NCI-H1092 treated with DMSO at 0.1 percent for 48 hours (cell line): ENCODE measurements around the gene GAS6.

Experiments used
- DNase-seq: peaks from one replicate; lab custom pipeline; 2025; lab: John Stamatoyannopoulos, UW

GAS6 gene

DNA sequence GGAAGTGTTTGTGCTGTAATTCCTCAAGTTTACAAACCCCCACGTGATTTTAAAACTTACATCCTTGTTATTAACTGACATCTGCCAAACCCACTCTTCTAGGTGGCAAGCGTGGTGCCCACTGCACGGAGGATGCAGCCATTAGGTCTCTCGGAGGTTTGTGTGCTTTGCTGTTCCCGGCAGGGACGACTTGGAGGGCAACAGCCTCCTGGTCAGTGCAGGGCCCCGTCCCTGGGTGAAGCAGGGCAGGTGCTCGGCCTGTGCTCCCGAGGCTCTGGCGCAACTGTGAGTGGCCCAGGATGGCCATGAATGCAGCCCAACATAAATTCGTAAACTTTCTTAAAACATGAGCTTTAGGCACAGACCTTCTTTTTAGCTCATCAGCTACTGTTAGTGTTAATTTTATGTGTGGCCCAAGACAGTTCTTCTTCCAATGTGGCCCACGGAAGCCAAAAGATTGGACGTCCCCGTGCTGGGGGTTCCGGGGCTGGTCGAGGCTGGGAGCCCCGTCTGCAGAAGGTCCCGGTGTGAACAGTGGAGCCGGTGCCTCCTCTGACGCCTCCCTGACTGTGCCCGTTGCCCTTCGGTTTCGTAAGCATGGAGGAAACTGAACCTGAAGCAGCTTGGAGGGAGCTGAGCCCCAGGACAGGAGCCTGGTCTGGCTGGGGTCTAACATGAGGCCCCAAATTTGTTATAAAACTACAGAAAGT lies 11.9 kb downstream of the GAS6 start:
- DNase-seq, result no peak

GRCh38 chr13:113851480-113851803 lies 12.4 kb downstream of the GAS6 start:
- DNase-seq, result no peak

DNA sequence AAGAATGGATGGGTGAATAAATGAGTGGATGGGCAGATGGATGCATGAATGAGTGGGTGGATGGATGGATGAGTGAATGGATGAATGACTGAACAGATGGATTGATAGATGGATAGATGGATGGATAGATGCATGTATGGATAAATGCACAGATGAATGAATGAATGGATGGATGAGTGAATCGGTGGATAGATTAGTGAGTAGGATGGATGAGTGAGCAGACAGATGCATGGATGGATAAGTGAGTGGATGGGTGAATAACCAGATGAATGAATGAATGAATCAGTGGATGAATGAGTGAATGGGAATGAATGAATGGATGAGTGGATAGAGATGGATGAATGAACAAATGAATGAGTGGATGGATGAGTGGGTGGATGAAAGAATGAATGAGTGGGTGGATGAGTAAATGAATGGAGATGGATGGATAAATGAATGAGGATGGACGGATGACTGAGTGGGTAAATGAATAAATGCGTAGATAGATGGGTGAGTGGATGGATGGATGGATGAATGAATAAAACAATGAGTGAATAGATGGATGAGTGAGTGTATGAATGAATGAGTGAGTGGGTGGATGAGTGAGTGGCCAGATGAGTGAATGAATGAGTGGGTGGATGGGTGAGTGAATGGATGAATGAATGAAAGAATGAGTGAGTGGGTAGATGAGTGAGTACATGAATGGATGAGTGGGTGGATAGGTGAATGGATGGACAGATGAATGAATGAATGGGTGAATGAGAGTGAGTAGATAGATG lies 13.0 kb downstream of the GAS6 start:
- no peak for DNase-seq

GRCh38 chr13:113849981-113850721 lies 13.7 kb downstream of the GAS6 start:
- no peak for DNase-seq

GRCh38 chr13:113849546-113849945 lies 14.3 kb downstream of the GAS6 start:
- no peak for DNase-seq

DNA sequence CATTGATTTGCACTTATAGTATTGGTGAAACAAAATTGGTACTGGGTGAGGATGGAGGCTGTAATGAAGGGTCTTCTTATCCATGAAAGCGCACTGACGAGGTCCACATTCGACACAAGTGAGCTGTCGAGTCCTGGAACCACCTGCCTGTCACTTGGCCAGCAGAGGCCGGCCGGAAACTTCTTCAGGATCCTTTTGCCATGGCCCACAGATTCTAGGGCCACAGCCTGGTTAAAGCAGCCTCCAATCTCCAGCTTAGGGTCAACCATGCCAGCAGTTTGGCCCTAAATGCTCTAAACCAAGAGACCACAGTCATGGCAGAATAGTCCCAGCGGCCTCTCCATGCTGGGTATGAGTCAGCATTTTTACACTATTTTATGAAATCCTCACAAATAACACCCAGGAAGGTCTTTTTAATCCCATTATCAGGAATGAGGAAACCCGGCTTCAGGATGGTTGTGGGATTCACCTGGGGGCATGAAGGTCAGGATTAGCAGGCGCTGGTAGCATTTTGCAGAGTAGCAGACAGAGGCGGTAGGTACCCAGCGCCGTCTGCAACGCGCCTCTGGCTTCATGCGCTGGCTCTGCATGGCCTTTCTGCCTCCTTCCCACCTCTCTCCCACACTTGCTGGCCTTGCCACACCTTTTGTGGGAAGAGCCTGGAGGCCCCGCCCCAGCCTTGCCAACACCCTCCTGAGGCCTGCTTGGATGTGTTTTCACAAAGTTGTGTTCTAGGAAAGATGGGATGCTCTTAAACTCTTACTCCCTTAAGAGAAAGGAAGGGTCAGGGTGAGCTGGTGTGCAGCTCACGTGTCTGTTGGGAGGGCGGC lies 15.2 kb downstream of the GAS6 start:
- DNase-seq, result no peak

GRCh38 chr13:113848020-113848419 lies 15.9 kb downstream of the GAS6 start:
- no peak for DNase-seq

GRCh38 chr13:113846636-113847318 lies 17.1 kb downstream of the GAS6 start:
- DNase-seq, result no peak

GRCh38 chr13:113845723-113846635 lies 17.9 kb downstream of the GAS6 start:
- no peak for DNase-seq

DNA sequence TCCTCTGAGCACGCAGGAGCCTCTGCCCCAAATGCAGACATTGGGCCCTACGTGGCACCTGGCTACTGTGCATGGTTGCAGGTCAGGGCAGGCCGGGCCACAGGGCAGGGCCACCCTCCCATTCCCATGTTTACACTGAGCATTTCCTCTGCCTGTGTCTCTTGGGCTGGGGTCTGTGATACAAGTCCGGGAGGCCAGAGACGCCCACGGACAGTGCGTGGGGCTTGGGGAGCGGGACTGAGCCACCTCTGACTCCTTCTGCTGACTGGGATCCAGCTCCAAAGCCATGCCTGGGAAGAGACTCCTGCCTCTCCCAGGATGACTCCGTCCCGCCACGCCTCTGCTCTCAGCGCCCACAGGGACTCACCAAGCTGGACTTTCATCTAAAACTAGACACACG lies 18.8 kb downstream of the GAS6 start:
- DNase-seq, result no peak

GRCh38 chr13:113843864-113844556 lies 19.9 kb downstream of the GAS6 start:
- DNase-seq, result no peak

- no peak for DNase-seq
Observed at GRCh38 chr13:113843063-113843654, 20.7 kb downstream of the GAS6 start.

DNA sequence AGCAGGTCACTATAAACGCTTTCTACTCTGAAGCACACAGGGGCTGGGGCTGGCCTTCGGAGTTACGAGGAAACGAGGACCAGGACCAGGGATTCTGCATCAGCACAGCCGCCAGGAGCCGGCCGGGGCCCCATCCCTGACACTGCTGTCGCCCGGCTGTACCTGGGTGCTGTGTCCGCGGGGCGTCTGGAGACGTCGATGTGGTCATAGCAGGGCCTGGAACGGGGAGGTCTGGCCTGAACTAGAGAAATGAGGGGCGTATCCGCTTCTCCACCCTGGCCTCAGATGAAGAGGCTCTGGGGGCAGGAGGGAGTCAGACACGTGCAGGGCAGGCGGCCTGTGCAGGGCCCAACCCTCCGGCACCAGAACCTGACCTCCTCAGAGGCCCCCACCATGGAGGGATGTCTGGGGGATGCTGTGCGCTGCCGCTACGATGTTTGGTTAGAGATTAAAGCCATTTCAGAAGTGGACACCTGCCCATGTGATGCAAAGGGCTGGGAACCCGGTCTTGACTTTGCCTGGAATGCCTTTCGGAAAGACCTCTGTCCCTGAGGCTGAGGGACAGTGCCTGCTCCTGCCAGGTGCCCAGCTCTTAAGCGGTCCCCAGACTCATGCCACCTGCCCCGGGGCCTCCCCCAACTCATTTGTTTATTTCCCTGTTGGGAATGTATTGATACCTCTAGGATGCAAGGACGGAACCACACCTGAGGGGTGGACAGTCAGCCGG lies 21.4 kb downstream of the GAS6 start:
- no peak for DNase-seq

GRCh38 chr13:113841353-113841650 lies 22.6 kb downstream of the GAS6 start:
- no peak for DNase-seq

DNA sequence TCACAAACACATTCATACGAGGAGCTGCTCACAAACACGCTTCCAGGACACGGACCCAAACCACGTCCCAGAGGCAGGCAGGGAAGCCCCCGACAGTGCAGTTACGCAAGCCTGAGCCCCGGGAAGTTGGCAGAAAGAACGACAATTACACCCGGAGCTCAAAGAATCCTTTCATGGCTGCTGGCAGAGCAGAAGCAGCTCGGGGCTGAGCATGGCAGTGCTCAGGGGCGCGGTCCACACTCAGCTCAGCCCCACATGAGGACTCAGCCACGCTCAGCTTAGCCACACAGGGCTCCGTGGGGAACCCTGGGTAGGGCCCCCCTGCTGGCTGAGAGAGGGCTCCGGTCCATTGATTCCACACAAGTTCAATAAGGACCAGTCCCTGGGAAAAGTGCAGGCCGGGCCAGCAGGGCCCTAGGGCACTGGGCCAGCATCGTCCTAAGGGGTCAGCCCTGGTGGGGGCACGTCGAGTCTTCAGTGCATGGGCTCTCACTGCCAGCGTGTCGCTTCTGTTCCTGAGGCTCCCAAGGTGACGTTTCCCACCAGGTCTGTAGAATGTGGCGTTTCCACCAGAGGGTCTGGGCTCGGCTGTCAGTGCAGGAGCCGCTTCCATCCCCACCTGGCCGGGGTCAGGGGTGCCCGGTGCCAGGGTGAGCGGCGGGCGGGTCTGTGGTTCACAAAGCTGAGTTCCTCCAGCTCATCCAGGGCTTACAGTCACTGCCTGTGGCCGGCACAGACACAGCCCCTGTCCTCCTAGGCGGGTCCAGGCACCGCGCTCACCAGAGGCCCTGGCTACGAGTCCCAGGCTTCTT lies 23.1 kb downstream of the GAS6 start:
- no peak for DNase-seq

DNA sequence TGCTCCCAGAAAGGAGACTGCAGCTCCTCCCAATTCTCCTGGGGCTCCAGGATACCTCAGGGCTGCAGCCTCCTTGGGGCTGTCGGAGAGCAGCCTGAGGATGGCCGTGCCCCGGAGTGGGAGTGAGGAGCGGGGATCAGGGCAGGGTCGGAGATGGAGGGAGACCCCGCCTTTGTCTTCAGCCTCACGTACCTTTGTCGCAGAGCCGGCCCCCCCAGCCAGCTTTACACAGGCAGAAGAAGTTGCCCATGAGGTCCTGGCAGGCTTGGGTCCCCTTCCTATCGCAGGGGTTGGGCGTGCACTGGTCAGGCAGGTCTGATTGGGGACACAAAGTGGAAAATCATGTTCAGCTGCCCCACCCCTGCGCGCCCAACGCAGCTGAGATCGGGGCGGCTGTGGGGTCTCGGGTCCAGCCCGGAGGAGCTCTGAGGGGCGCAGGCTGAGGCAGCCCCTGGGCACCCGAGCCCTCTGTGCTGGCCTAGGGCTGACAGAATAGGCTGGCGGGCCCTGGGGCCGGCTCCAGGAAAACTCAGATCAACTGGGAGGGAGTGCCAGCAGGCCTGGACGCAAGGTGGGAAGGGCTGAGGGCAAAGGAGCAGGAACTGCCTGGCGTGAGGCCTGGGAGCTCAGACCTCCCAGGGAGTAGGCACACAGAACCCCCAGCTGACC lies 24.2 kb downstream of the GAS6 start:
- no peak for DNase-seq

DNA sequence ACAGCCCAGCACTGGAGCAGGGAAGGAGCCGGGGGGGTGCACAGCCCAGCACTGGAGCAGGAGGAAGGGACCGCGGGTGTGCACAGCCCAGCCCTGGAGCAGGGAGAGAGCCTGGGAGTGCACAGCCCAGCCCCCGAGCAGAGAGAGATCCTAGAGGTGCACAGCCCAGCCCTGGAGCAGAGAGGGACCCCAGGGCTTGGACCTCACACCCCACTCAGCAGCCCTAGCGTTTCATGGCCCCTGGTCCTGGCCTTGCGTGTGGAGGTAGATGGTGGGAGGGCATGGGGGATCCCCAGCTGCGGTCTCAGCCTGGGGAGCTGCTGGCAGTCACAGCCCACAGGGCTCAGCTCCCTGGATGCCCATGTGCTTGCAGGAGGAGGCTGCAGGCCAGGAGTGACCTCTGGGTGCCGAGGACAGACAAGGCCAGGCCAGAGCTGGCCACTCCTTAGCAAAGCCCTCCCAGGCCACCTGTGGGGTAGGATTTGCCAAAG lies 25.1 kb downstream of the GAS6 start:
- DNase-seq, result no peak
